Hair follicular keratinocyte (primary cell): ENCODE data around the gene SNIP1. TPM values are rescaled to one million over a fixed set of nuclear protein-coding genes. Genes with fewer than 3 reads are reported as not detected.

Source experiments
- total RNA-seq: library from RNA; depleted of rRNA; stranded (reverse); fragments of >200 nt; gene quantifications from 2 replicates; pipeline ENCODE4 v1.2.3, GENCODE V29; 2015

Gene SNIP1
- 6.9 and 7.8 TPM in 2 replicates for total RNA-seq

GRCh38 chr1:37553927-37554808, at the start of gene SNIP1:
Gene SNIP1 (minus strand): TSS chr1:37554293. CDS start chr1:37554229, 64 bp downstream.

GRCh38 chr1:37595440-37596181, 41.5 kb upstream of the SNIP1 start, which contains the start of gene GNL2:
Gene GNL2 (minus strand): TSS chr1:37595937. CDS start chr1:37595822, 115 bp downstream.

GRCh38 chr1:37556712-37557196, 2.7 kb upstream of the SNIP1 start, which contains the start of gene DNALI1:
Gene DNALI1 (plus strand): TSS chr1:37556940. CDS start chr1:37556995, 55 bp downstream.

GRCh38 chr1:37514350-37515184, 39.5 kb downstream of the SNIP1 start, which contains the start of gene MEAF6:
Gene MEAF6 (minus strand): TSS chr1:37514766. CDS start chr1:37514746, 20 bp downstream.

Other genes starting within 250 kb of the SNIP1 start
- 44.1 and 67.5 TPM in 2 replicates for gene ZC3H12A, start 79.7 kb downstream of the SNIP1 start, total RNA-seq
- gene MEAF6, start 39.5 kb downstream of the SNIP1 start, total RNA-seq = 55.1 and 64.5 TPM in 2 replicates
- gene DNALI1, start 2.6 kb upstream of the SNIP1 start, total RNA-seq = 0.04 and 0.23 TPM in 2 replicates
- gene GNL2, start 41.6 kb upstream of the SNIP1 start, total RNA-seq = 38.6 and 69.4 TPM in 2 replicates
- not detected in 2 replicates for gene RSPO1, start 80.6 kb upstream of the SNIP1 start, total RNA-seq
- gene CDCA8, start 138.2 kb upstream of the SNIP1 start, total RNA-seq = 13.4 and 34.4 TPM in 2 replicates
- not detected in 2 replicates for gene EPHA10, start 210.8 kb upstream of the SNIP1 start, total RNA-seq
- gene MANEAL, start 239.6 kb upstream of the SNIP1 start, total RNA-seq = 0.15 and 0.78 TPM in 2 replicates